Muscle layer of duodenum (tissue), 2 donors: Measurements from ENCODE around the gene MGLL.

ENCODE experiments used
- H3K27ac ChIP-seq: one replicate; pipeline ENCODE4 v1.7.0; 2013; ENCODE audit warnings: mild to moderate bottlenecking, low read length
- H3K27me3 ChIP-seq: one replicate; pipeline ENCODE4 v1.7.0; 2013; ENCODE audit warnings: low read depth, mild to moderate bottlenecking, control low read depth, low read length
- H3K36me3 ChIP-seq, 2 donors: one replicate each; pipeline ENCODE4 v1.7.0; 2013; ENCODE audit warnings: low read length in 2 of 2, control low read depth in 1 of 2, mild to moderate bottlenecking in 1 of 2; ENCODE audit not compliant: insufficient read depth in 2 of 2, control insufficient read depth in 1 of 2
- H3K4me1 ChIP-seq, 2 donors: one replicate each; pipeline ENCODE4 v1.7.0; 2013; ENCODE audit warnings: low read length in 2 of 2, mild to moderate bottlenecking in 2 of 2, control low read depth in 1 of 2, moderate library complexity in 1 of 2; ENCODE audit not compliant: insufficient read depth in 2 of 2, control insufficient read depth in 1 of 2
- H3K4me3 ChIP-seq, 2 donors: one replicate each; pipeline ENCODE4 v1.7.0; 2013; ENCODE audit warnings: low read length in 2 of 2, low read depth in 1 of 2, mild to moderate bottlenecking in 1 of 2
- H3K9me3 ChIP-seq, 2 donors: one replicate each; pipeline ENCODE4 v1.7.0; 2013; ENCODE audit warnings: low read length in 2 of 2, control low read depth in 1 of 2, mild to moderate bottlenecking in 1 of 2; ENCODE audit not compliant: control insufficient read depth in 1 of 2
- donor health status: healthy.

Gene MGLL

GRCh38 chr3:127796045-127796830 is 26.1 kb downstream of the MGLL start:
- Histone ChIP-seq H3K36me3 (no peaks in the 10 kb centered on the region), H3K4me3 (no peak overlapping the region), H3K27me3 (no peaks in the 10 kb centered on the region), H3K9me3 (no peaks in the 10 kb centered on the region), H3K27ac (no peak overlapping the region), H3K4me1 (peaks cover 3 to 21% of the 10 kb centered on the region in 2 donors)

GRCh38 chr3:127794972-127795371 is 27.3 kb downstream of the MGLL start:
- no peaks in the 10 kb centered on the region for H3K9me3 ChIP-seq
- H3K27ac ChIP-seq, result no peak overlapping the region
- no peaks in the 10 kb centered on the region for H3K27me3 ChIP-seq
- H3K4me1 ChIP-seq, result peaks cover 9 to 26% of the 10 kb centered on the region in 2 donors
- H3K4me3 ChIP-seq, result no peak overlapping the region
- no peaks in the 10 kb centered on the region for H3K36me3 ChIP-seq

GRCh38 chr3:127794402-127794801 is 27.9 kb downstream of the MGLL start:
- Histone ChIP-seq H3K4me3 (no peak overlapping the region), H3K9me3 (no peaks in the 10 kb centered on the region), H3K27me3 (no peaks in the 10 kb centered on the region), H3K27ac (no peak overlapping the region), H3K4me1 (peaks cover 9 to 26% of the 10 kb centered on the region in 2 donors), H3K36me3 (no peaks in the 10 kb centered on the region)

GRCh38 chr3:127792541-127793292 is 29.6 kb downstream of the MGLL start:
- Histone ChIP-seq H3K9me3 (no peaks in the 10 kb centered on the region), H3K4me3 (no peak overlapping the region), H3K27ac (no peak overlapping the region), H3K27me3 (no peaks in the 10 kb centered on the region), H3K36me3 (no peaks in the 10 kb centered on the region), H3K4me1 (peaks cover 20 to 40% of the 10 kb centered on the region in 2 donors)

GRCh38 chr3:127791221-127791913 is 30.9 kb downstream of the MGLL start:
- no peaks in the 10 kb centered on the region for H3K9me3 ChIP-seq
- peaks cover 30 to 53% of the 10 kb centered on the region in 2 donors for H3K4me1 ChIP-seq
- H3K27me3 ChIP-seq, result no peaks in the 10 kb centered on the region
- peak overlapping the region; percentile 52 for H3K27ac ChIP-seq
- no peak overlapping the region for H3K4me3 ChIP-seq
- H3K36me3 ChIP-seq, result no peaks in the 10 kb centered on the region

GRCh38 chr3:127790882-127791183 is 31.5 kb downstream of the MGLL start:
- Histone ChIP-seq H3K4me3 (no peak overlapping the region), H3K27me3 (no peaks in the 10 kb centered on the region), H3K36me3 (no peaks in the 10 kb centered on the region), H3K4me1 (peaks cover 35 to 58% of the 10 kb centered on the region in 2 donors), H3K27ac (peak overlapping the region; percentile 52), H3K9me3 (no peaks in the 10 kb centered on the region)

GRCh38 chr3:127789990-127790881 is 32.1 kb downstream of the MGLL start:
- Histone ChIP-seq H3K36me3 (no peaks in the 10 kb centered on the region), H3K27me3 (no peaks in the 10 kb centered on the region), H3K27ac (peak overlapping the region; percentile 52), H3K9me3 (no peaks in the 10 kb centered on the region), H3K4me1 (peaks cover 41 to 64% of the 10 kb centered on the region in 2 donors), H3K4me3 (no peak overlapping the region)

- Histone ChIP-seq H3K9me3 (no peaks in the 10 kb centered on the region), H3K4me1 (peaks cover 49 to 73% of the 10 kb centered on the region in 2 donors), H3K4me3 (no peak overlapping the region), H3K27ac (peak overlapping the region; percentile 64), H3K27me3 (no peaks in the 10 kb centered on the region), H3K36me3 (no peaks in the 10 kb centered on the region)
Measured at GRCh38 chr3:127789051-127789450, 33.3 kb downstream of the MGLL start.

- Histone ChIP-seq H3K36me3 (no peaks in the 10 kb centered on the region), H3K27me3 (no peaks in the 10 kb centered on the region), H3K27ac (peak overlapping the region; percentile 64), H3K4me1 (peaks cover 49 to 73% of the 10 kb centered on the region in 2 donors), H3K4me3 (no peak overlapping the region), H3K9me3 (no peaks in the 10 kb centered on the region)
Measured at GRCh38 chr3:127788451-127788909, 33.8 kb downstream of the MGLL start.

GRCh38 chr3:127787571-127788365 is 34.5 kb downstream of the MGLL start:
- no peaks in the 10 kb centered on the region for H3K9me3 ChIP-seq
- no peaks in the 10 kb centered on the region for H3K27me3 ChIP-seq
- no peak overlapping the region for H3K4me3 ChIP-seq
- H3K27ac ChIP-seq, result peak overlapping the region; percentile 64
- H3K4me1 ChIP-seq, result peaks cover 49 to 67% of the 10 kb centered on the region in 2 donors
- no peaks in the 10 kb centered on the region for H3K36me3 ChIP-seq
